Prostate gland (tissue), 2 donors: ENCODE measurements around the gene USP1. TPM values are rescaled to one million over a fixed set of nuclear protein-coding genes. Genes with fewer than 3 reads are reported as not detected.

Source experiments
- DNase-seq: peaks from one replicate; pipeline ENCODE4 v3.0.0-alpha.2; 2019; ENCODE audit warnings: low spot score
- H3K27ac ChIP-seq, 2 donors: fragments of 200-600 bp; sonication (generic); 2 replicates each; pipeline ENCODE4 v1.5.1; 2017 to 2019
- H3K27me3 ChIP-seq: fragments of 200-600 bp; sonication (generic); replicated peaks from 2 replicates; pipeline ENCODE4 v1.5.1; 2019; ENCODE audit not compliant: insufficient read depth
- H3K36me3 ChIP-seq, 2 donors: fragments of 200-600 bp; sonication (generic); 1 replicate in 1 of 2; 2 replicates in 1 of 2; pipeline versions ENCODE4 v1.5.1 to v1.8.1; 2017 to 2019
- H3K4me1 ChIP-seq: fragments of 200-600 bp; sonication (generic); replicated peaks from 2 replicates; pipeline ENCODE4 v1.5.1; 2019
- H3K4me3 ChIP-seq, 2 donors: fragments of 200-600 bp; sonication (generic); 2 replicates each; pipeline ENCODE4 v1.5.1; 2017 to 2019
- H3K9me3 ChIP-seq: fragments of 200-600 bp; sonication (generic); 2 replicates; pipeline ENCODE4 v1.5.1; 2017
- CTCF ChIP-seq, 4 experiments: fragments of 200-600 bp in 2 of 4; fragments of 450-650 bp in 2 of 4; sonication (generic) in 2 of 4; IDR thresholded peaks; 1 replicate in 3 of 4; 2 replicates in 1 of 4; pipeline ENCODE4 v1.5.1; 2016 to 2019; ENCODE audit warnings: antibody characterized with exemption in 4 of 4, mild to moderate bottlenecking in 2 of 4, moderate library complexity in 2 of 4
- POLR2A ChIP-seq: fragments of 450-650 bp; IDR thresholded peaks from one replicate; pipeline ENCODE4 v1.6.1; 2016; ENCODE audit warnings: antibody characterized with exemption, mild to moderate bottlenecking
- POLR2AphosphoS5 ChIP-seq: sonication (generic); formaldehyde crosslinking; IDR thresholded peaks from one replicate; pipeline ENCODE4 v1.6.1; 2017; ENCODE audit warnings: antibody characterized with exemption
- WGBS: methylation state at CpG from one replicate; pipeline ENCODE4 v1.1.5; 2018; 5-methylcytosine and 5-hydroxymethylcytosine counted together
- intact Hi-C: fragments of 100-400 bp; cut with DNase I; formaldehyde crosslinking; loops from one replicate; pipeline ENCODE4 v1.14.2; 2022
- total RNA-seq, 2 donors: library from RNA; depleted of rRNA; stranded (reverse); fragments of >200 nt; gene quantifications; one replicate each; pipeline ENCODE4 v1.1.0, GENCODE V29; 2016

The USP1 gene
- total RNA-seq, 2 donors from 2014 or later, result 26.8 to 30.1 TPM

DNA sequence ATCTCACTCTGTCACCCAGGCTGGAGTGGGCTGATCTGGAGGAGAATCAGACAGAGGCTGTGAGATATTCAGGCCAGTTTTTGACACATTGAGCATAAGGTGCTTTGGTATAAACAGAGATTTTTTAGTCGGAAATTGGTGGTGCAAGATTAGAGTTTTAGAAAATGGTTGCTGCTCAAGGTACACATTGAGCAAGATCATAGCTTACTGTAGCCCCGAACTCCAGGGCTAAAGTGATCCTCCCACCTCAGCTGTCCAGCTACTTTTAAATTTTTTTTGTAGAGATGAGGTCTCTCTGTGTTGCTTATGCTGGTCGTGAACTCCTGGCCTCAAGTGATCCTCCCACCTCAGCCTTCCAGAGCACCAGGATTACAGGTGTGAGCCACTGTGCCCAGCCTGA, 43.9 kb upstream of the USP1 start:
- Histone ChIP-seq H3K27me3 (no peaks in the 10 kb centered on the region), H3K9me3 (no peaks in the 10 kb centered on the region), H3K4me3 (no peak overlapping the region), H3K36me3 (no peaks in the 10 kb centered on the region), H3K27ac (no peak overlapping the region), H3K4me1 (no peaks in the 10 kb centered on the region)
- no peak for TF ChIP-seq POLR2A
- no peak for DNase-seq
- intact Hi-C loops, result no loop called here
- WGBS, result 91% methylated on average over 3 of the region's 3 CpGs

GRCh38 chr1:62394646-62395045, 42.2 kb upstream of the USP1 start:
- 94% methylated on average over 8 of the region's 8 CpGs for WGBS
- no peaks in the 10 kb centered on the region for H3K9me3 ChIP-seq
- no peak for TF ChIP-seq CTCF (IDR thresholded peaks at IDR 0.05)
- no peak for TF ChIP-seq POLR2AphosphoS5
- H3K27me3 ChIP-seq, result no peaks in the 10 kb centered on the region
- H3K4me1 ChIP-seq, result no peaks in the 10 kb centered on the region
- DNase-seq, result no peak
- no peak overlapping the region for H3K27ac ChIP-seq
- no peak overlapping the region for H3K4me3 ChIP-seq
- intact Hi-C loops, result no loop called here
- H3K36me3 ChIP-seq, result no peaks in the 10 kb centered on the region

DNA sequence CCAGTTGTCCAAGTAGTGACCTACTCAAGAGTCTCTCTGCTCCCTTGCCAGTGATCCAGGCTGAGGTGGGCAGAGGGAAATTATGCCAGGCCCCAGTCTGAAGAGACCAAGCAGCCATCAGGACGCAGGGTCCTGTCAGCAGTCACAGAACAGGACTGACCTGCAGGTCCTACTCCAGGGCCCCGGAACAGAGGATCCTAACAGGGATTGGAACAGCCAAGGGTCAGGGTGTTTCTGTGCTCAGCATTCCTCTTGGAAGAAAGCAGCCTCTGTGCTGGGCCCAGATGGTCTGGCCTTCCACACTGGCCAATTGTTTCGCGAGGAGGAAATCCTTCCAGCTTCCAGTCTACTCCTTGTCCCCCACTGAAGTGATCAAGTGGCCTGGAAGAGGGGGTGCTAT, 41.6 kb upstream of the USP1 start:
- H3K4me3 ChIP-seq, result no peak overlapping the region
- intact Hi-C loops, result no loop called here
- H3K9me3 ChIP-seq, result no peaks in the 10 kb centered on the region
- WGBS, result 79% methylated on average over 4 of the region's 4 CpGs
- H3K36me3 ChIP-seq, result no peaks in the 10 kb centered on the region
- H3K27me3 ChIP-seq, result no peaks in the 10 kb centered on the region
- DNase-seq, result no peak
- H3K27ac ChIP-seq, result no peak overlapping the region
- no peaks in the 10 kb centered on the region for H3K4me1 ChIP-seq
- TF ChIP-seq POLR2A (no peak), CTCF (IDR thresholded peaks at IDR 0.05) (no peak), POLR2AphosphoS5 (no peak)

GRCh38 chr1:62396871-62397270, 40.0 kb upstream of the USP1 start:
- intact Hi-C loops, result no loop called here
- no peaks in the 10 kb centered on the region for H3K9me3 ChIP-seq
- no peak for DNase-seq
- H3K27ac ChIP-seq, result no peak overlapping the region
- WGBS, result 40% methylated on average over 6 of the region's 6 CpGs
- H3K36me3 ChIP-seq, result no peaks in the 10 kb centered on the region
- H3K4me1 ChIP-seq, result no peaks in the 10 kb centered on the region
- no peaks in the 10 kb centered on the region for H3K27me3 ChIP-seq
- no peak overlapping the region for H3K4me3 ChIP-seq
- TF ChIP-seq CTCF (IDR thresholded peaks at IDR 0.05) (no peak), POLR2A (no peak), POLR2AphosphoS5 (no peak)

GRCh38 chr1:62397301-62397700, 39.5 kb upstream of the USP1 start:
- H3K27ac ChIP-seq, result no peak overlapping the region
- no peak for DNase-seq
- intact Hi-C loops, result no loop called here
- H3K36me3 ChIP-seq, result no peaks in the 10 kb centered on the region
- no peak overlapping the region for H3K4me3 ChIP-seq
- no peaks in the 10 kb centered on the region for H3K27me3 ChIP-seq
- H3K4me1 ChIP-seq, result no peaks in the 10 kb centered on the region
- TF ChIP-seq POLR2AphosphoS5, result no peak
- TF ChIP-seq CTCF (IDR thresholded peaks at IDR 0.05), result no peak
- no peak for TF ChIP-seq POLR2A
- WGBS, result 52% methylated on average over 3 of the region's 3 CpGs
- H3K9me3 ChIP-seq, result no peaks in the 10 kb centered on the region
